Heart left ventricle (tissue), 13 donors: ENCODE data around the gene FRMPD4.
A peak's percentile ranks its signal among the peaks of the same experiment; 100 is the strongest.

Source experiments
- POLR2A ChIP-seq, 2 donors: fragments of 450-650 bp; IDR thresholded peaks; one replicate each; pipeline ENCODE4 v1.6.1; 2017; ENCODE audit warnings: antibody characterized with exemption in 2 of 2, mild to moderate bottlenecking in 2 of 2, moderate library complexity in 2 of 2
- TF ChIP-seq, protein P1 (sequence below), 12 donors: fragments of 200-600 bp; sonication (generic) in 4 of 12; IDR thresholded peaks; one replicate each; pipeline versions ENCODE4 v1.5.0 to v1.8.0; 2018 to 2022; ENCODE audit warnings: antibody characterized with exemption in 12 of 12, mild to moderate bottlenecking in 5 of 12
- donor health status: ischemic (EF 13 %, LVEDD 7.1; RV severe dilation, severe dysfunction).
- donor health status: DM: no; HTN: yes; CAD: no.
- donor health status: DM: no; HTN: no; CAD: no.
- donor health status: ischemic (EF 25% LVEDD 6.9; RV normal size, moderate dysfunction).
- donor health status: ischemic (EF 25% LVEDD 5.7; RV mildly dilated, moderate dysfunction).
- donor health status: ischemic (EF 35%, LVEDD 5.7; RV mildly dilated, moderate dysfunction).
- donor health status: nonischemic (EF 11% LVEDD 7.7; RV severe dilation, severe dysfunction).
- donor health status: DM: yes; HTN: yes; CAD: no.
- donor health status: PGD.
- donor health status: ischemic (EF 29% LVEDD 5.4; RV normal size, mild dysfunction).
- donor health status: nonischemic (EF 23%, LVEDD 6.1; RV moderate dilation, normal function).

DNA sequence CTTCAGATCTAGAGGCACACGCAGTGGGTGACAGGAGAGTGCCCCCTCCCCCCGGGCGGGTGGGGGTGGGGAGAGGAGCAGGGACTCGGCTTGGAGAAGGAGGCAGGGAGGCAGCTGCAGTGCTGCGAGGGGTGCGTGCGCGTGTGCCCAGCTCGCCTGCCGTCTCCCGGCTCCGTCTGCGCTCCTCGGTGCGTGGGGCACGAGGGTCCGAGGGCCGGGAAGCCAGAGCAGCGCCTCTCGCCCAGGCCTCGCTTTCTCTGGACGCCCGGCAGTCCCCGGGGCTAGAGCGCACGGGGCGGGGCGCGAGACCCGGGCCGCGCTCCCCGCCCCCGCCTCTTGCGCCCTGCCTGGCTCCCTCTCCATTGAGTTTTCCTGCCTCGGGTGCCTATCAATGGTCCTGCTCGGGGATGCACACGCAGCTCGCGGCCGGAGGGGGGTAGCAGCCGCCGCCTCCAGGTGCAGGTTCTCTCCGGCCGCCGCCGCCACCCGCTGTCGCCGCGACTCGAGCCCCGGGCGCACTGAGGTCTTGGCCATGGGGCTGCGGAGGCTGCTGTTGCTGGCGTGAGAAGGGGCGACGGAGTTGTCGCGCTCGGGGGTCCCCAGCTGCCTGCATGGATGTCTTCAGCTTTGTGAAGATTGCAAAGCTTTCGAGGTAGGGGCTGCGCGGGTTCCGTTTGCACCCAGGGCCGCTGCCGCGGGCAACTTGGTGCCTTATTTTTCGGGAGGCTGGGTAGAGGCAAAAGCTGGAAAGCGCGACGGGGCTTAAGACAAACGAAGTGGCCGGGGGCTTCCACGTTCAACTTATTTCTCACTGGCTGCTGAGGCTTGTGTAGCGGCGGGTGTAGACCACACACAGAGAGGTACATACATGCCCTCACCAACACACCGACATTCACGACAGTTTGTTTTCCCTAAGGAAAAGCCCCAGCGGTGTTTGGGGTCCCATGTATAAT lies at the start of gene FRMPD4:
- TF ChIP-seq, protein P1, sequence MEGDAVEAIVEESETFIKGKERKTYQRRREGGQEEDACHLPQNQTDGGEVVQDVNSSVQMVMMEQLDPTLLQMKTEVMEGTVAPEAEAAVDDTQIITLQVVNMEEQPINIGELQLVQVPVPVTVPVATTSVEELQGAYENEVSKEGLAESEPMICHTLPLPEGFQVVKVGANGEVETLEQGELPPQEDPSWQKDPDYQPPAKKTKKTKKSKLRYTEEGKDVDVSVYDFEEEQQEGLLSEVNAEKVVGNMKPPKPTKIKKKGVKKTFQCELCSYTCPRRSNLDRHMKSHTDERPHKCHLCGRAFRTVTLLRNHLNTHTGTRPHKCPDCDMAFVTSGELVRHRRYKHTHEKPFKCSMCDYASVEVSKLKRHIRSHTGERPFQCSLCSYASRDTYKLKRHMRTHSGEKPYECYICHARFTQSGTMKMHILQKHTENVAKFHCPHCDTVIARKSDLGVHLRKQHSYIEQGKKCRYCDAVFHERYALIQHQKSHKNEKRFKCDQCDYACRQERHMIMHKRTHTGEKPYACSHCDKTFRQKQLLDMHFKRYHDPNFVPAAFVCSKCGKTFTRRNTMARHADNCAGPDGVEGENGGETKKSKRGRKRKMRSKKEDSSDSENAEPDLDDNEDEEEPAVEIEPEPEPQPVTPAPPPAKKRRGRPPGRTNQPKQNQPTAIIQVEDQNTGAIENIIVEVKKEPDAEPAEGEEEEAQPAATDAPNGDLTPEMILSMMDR (IDR thresholded peaks at IDR 0.05), result peak in 4 of 12 donors; percentile 11 to 36 (median 25)
- no peak for TF ChIP-seq POLR2A (IDR thresholded peaks at IDR 0.05)
